Kidney (tissue), 14 donors: Measurements from ENCODE around the gene PDCD2L. TPM values are rescaled to one million over a fixed set of nuclear protein-coding genes. Genes with fewer than 3 reads are reported as not detected.
"Not testable (repeated sequence)": the region's sequence is repeated elsewhere in the genome, so short reads cannot be mapped to it uniquely, and the experiment has no call there.

Source experiments
- DNase-seq, 5 donors: peaks; one replicate each; pipeline ENCODE4 v3.0.0-alpha.2; 2013 to 2020
- FAIRE-seq: peaks from 2 replicates; lab custom pipeline; 2012; peaks lifted over from hg19 to GRCh38; lab: Jason Lieb, UNC
- H3K27ac ChIP-seq, 2 donors: one replicate each; pipeline ENCODE4 v1.7.0; 2013; ENCODE audit warnings: low read depth in 2 of 2, low read length in 2 of 2, inconsistent platforms in 1 of 2
- H3K27me3 ChIP-seq: one replicate; pipeline ENCODE4 v1.7.1; 2013; ENCODE audit warnings: low read length, inconsistent platforms; ENCODE audit not compliant: control insufficient read depth, insufficient read depth
- H3K36me3 ChIP-seq, 3 donors: one replicate each; pipeline versions ENCODE4 v1.7.0 to v1.7.1; 2013; ENCODE audit warnings: low read length in 3 of 3, control low read depth in 1 of 3, inconsistent platforms in 1 of 3; ENCODE audit not compliant: insufficient read depth in 3 of 3, control insufficient read depth in 2 of 3
- H3K4me1 ChIP-seq, 3 donors: one replicate each; pipeline versions ENCODE4 v1.7.0 to v1.7.1; 2013; ENCODE audit warnings: low read length in 3 of 3, inconsistent platforms in 1 of 3, low read depth in 1 of 3; ENCODE audit not compliant: control insufficient read depth in 2 of 3, insufficient read depth in 2 of 3
- H3K4me3 ChIP-seq, 3 donors: one replicate each; pipeline versions ENCODE4 v1.7.0 to v1.8.1; 2013; ENCODE audit warnings: low read length in 3 of 3, control low read depth in 1 of 3, inconsistent platforms in 1 of 3
- H3K9ac ChIP-seq, 3 donors: one replicate each; pipeline versions ENCODE4 v1.7.0 to v1.7.1; 2013; ENCODE audit warnings: low read length in 3 of 3, control low read depth in 1 of 3, inconsistent platforms in 1 of 3
- H3K9me3 ChIP-seq, 3 donors: one replicate each; pipeline versions ENCODE4 v1.7.0 to v1.7.1; 2013; ENCODE audit warnings: low read length in 3 of 3, control low read depth in 1 of 3, inconsistent platforms in 1 of 3; ENCODE audit not compliant: control insufficient read depth in 2 of 3, insufficient read depth in 1 of 3
- CTCF ChIP-seq: IDR thresholded peaks from 3 replicates; pipeline ENCODE4 v1.5.1; 2012; ENCODE audit warnings: mild to moderate bottlenecking, moderate library complexity, borderline replicate concordance; ENCODE audit not compliant: insufficient read depth; ENCODE audit errors: extremely low read depth
- intact Hi-C: fragments of 100-400 bp; cut with DNase I; formaldehyde crosslinking; loops from one replicate; pipeline ENCODE4 v1.11.1; 2022
- polyA plus RNA-seq: library from polyadenylated mRNA; stranded (reverse); fragments of 350-450 nt; fragmentation: Illumina TruSeq; extraction: RNeasy Lipid Tissue Mini Kit (QIAGEN cat#74804); gene quantifications from one replicate; pipeline ENCODE4 v1.2.3, GENCODE V29; 2014; ENCODE audit warnings: low read depth, low replicate concordance; ENCODE audit not compliant: insufficient read depth
- total RNA-seq: library from RNA; stranded (reverse); fragmentation: NEBNext Ultra II Directional; extraction: Animal tissue kit (Norgen Biotek cat#: 25700); gene quantifications from one replicate; pipeline ENCODE4 v1.2.1, GENCODE V29; 2021
- donor health status: control.
- donor health status: control.
- donor health status: control.
- donor health status: control.
- donor health status: control.
- donor health status: DM: yes; HTN: yes; CAD: no.
- donor health status: Normal renal cell carcinoma (clear cell type).

Gene PDCD2L
- total and polyA plus RNA-seq, 2 donors from 2014 or later: 5.5 to 6.7 TPM

DNA sequence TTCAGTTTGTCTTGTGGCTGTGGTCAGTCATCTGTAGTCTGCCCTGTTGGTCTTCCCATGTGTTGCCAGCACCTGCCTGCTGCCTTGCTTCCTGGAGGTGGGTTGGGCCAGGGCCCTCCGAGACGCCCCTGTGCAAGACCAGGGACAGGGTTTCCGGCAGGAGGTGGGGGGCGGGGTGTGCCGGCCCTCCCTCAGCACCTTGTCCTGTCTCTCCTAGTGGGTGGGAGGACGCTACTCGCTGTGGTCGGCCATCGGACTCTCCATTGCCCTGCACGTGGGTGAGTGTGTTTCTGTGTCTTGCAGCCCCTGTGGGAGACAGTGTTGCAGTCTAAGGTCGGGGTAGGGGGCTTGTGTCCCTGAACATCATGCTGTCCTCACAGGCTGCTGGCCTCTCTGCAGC, 11.2 kb upstream of the PDCD2L start:
- FAIRE-seq (no peak), DNase-seq (no peak)
- no peak for TF ChIP-seq CTCF
- no peaks in the 10 kb centered on the region for H3K4me1 ChIP-seq
- H3K27me3 ChIP-seq: no peaks in the 10 kb centered on the region
- intact Hi-C loops: no loop called here
- no peaks in the 10 kb centered on the region for H3K9me3 ChIP-seq
- H3K9ac ChIP-seq: no peak overlapping the region
- no peak overlapping the region for H3K27ac ChIP-seq
- no peak overlapping the region for H3K4me3 ChIP-seq
- peaks cover 16 to 50% (median 39%) of the 10 kb centered on the region in 3 donors for H3K36me3 ChIP-seq

DNA sequence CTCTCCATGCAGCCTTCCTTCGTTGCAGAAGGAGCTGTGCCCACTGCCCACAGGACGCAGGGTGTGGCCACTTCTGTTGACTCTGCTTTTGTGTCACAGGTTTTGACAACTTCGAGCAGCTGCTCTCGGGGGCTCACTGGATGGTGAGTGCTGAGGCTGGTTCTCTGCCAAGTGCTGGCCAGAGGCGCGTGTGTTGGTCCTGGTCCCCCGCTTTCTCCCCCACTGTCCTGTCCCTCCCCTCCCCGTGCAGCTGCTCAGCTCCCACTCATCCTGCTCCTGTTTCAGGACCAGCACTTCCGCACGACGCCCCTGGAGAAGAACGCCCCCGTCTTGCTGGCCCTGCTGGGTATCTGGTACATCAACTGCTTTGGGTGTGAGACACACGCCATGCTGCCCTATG, 10.6 kb upstream of the PDCD2L start:
- Histone ChIP-seq H3K27me3 (no peaks in the 10 kb centered on the region), H3K4me3 (no peak overlapping the region), H3K4me1 (no peaks in the 10 kb centered on the region), H3K9ac (no peak overlapping the region), H3K27ac (no peak overlapping the region), H3K9me3 (no peaks in the 10 kb centered on the region), H3K36me3 (peaks cover 16 to 46% (median 42%) of the 10 kb centered on the region in 3 donors)
- intact Hi-C loops: no loop called here
- TF ChIP-seq CTCF: no peak
- FAIRE-seq (no peak), DNase-seq (no peak)

DNA sequence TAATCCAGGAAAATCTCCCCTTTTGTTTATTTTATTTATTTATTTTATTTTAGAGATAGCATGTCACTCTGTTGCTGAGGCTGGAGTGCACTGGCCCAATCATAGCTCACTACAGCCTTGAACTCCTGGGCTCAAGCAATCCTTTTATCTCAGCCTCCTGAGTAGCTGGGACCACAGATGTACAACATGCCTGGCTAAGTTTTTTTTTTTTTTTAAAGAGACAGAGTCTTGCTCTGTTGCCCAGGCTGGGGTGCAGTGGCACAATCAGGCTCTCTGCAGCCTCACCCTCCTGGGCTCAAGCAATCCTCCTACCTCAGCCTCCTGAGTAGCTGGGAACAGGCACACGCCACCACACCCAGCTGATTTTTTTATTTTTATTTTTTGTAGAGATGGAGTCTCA, 6.3 kb upstream of the PDCD2L start:
- Histone ChIP-seq H3K9me3 (no peaks in the 10 kb centered on the region), H3K27ac (no peak overlapping the region), H3K36me3 (peaks cover 2 to 24% (median 22%) of the 10 kb centered on the region in 3 donors), H3K27me3 (no peaks in the 10 kb centered on the region), H3K4me3 (no peak overlapping the region), H3K9ac (no peak overlapping the region), H3K4me1 (no peaks in the 10 kb centered on the region)
- intact Hi-C loops: no loop called here
- FAIRE-seq: no peak
- DNase-seq: no peak
- no peak for TF ChIP-seq CTCF

GRCh38 chr19:34399886-34400285, 4.3 kb upstream of the PDCD2L start:
- Histone ChIP-seq H3K27me3 (no peaks in the 10 kb centered on the region), H3K9ac (no peak overlapping the region), H3K4me1 (peaks cover 0 to 2% (median 0%) of the 10 kb centered on the region in 3 donors), H3K27ac (no peak overlapping the region), H3K9me3 (no peaks in the 10 kb centered on the region), H3K36me3 (peaks cover 2 to 24% (median 18%) of the 10 kb centered on the region in 3 donors), H3K4me3 (no peak overlapping the region)
- FAIRE-seq (no peak), DNase-seq (peak in 1 of 5 donors; percentile 61)
- no peak for TF ChIP-seq CTCF
- intact Hi-C loops: no loop called here

DNA sequence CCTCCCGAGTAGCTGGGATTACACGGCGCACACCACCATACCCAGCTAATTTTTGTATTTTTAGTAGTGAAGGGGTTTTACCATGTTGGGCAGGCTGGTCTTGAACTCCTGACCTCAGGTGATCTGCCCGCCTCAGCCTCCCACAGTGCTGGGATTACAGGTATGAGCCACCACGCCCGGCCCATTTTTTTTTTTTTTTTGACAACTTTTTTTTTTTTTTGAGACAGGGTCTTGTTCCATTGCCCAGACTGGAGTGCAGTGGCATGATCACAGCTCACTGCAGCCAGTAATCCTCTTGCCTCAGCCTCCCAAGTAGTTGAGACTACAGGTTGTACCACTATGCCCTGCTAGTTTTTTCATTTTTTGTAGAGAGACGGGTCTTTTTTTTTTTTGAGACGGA, 3.4 kb upstream of the PDCD2L start:
- FAIRE-seq, intact Hi-C loops: not testable (repeated sequence)
- peak in 1 of 5 donors; percentile 12 for DNase-seq

More for the DNA sequence above, 3.4 kb upstream of the PDCD2L start:
- not testable (repeated sequence) for H3K9ac ChIP-seq, H3K4me1 ChIP-seq, H3K27me3 ChIP-seq, H3K4me3 ChIP-seq, H3K9me3 ChIP-seq, H3K27ac ChIP-seq
- peaks cover 2 to 24% (median 18%) of the 10 kb centered on the region in 3 donors for H3K36me3 ChIP-seq
